Measurements from ENCODE around the gene CD34.
"Not testable (repeated sequence)": the region's sequence is repeated elsewhere in the genome, so short reads cannot be mapped to it uniquely, and the experiment has no call there.

CD34 gene

DNA sequence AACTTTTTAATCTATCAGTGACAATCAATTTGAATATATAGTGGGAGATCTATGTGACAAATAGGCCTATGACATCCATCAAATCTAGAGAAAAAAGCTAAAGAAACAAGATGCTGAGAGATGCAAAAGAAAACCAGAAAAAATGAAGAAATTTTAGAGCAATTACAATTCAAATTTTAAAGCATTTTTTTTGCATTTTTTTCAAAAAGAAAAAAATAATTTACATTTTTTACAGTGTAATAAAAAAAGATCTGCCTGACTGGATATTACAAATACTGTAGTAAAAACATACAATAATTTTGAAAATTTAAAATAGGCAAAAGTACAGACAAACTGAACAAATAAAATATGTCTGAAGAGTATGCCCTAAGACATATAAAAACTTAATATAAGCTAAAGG, 14.4 kb downstream of the CD34 start:
- DNase-seq = no peak

GRCh38 chr1:207894704-207895103, 16.2 kb downstream of the CD34 start:
- DNase-seq = no peak

- no peak for DNase-seq
Observed at GRCh38 chr1:207893737-207894582, 17.0 kb downstream of the CD34 start.

- no peak for DNase-seq
Observed at GRCh38 chr1:207892764-207893163, 18.2 kb downstream of the CD34 start.

- DNase-seq = no peak
Observed at GRCh38 chr1:207891148-207891547, 19.8 kb downstream of the CD34 start.

- no peak for DNase-seq
Observed at GRCh38 chr1:207890136-207890738, 20.7 kb downstream of the CD34 start.

- no peak for DNase-seq
Observed at GRCh38 chr1:207888652-207889051, 22.3 kb downstream of the CD34 start.

DNA sequence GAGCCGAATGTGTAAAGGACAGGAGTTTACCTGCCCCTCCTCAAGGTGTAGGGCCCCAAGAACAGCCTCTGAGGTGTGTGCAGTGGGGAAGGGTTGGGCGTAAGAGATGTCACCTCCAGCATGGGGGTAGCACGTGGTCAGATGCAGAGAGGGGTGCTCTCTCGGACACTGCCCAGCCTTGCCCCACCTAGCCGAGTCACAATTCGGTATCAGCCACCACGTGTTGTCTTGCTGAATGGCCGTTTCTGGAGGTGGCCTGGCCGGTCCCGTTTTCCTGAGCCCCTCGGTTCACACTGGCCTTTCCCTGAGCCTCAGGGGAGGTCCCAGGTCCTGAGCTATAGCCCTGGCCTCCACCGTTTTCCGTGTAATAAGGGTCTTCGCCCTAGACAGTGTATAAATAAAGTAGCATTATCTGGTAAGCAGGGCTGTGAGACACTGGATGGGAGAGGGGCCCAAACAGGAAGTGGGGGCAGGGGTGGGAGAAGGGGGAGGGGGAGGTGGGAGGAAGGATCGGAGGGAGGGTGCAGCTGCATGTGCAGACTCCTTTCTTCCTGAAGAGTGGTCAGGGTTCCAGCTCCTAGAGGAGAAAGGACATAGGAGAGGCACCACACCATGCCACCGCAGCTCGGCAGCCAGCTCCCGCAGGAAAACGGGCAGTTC, 23.3 kb downstream of the CD34 start:
- DNase-seq = no peak

DNA sequence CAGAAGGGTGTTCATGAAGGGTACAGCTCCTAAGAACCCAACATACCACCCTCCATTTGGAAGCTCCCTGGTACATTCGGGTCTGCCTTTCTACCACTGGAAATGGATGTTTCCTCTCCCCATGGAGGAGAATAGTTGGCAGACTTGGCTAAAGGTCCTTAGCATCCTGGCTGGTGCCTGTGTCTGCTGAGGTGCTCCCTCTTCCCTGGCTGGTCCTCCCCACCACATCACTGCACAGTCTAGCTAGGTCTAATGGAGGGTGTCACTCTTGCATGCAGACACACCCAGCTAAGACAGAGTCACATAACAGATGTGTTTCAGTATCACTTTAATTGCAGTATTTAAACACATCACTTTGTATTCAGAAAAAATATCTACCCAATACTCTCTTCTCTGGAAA, 24.7 kb downstream of the CD34 start:
- DNase-seq = no peak

- DNase-seq = peak; percentile 82
Observed at GRCh38 chr1:207885129-207886032, 25.5 kb downstream of the CD34 start.

GRCh38 chr1:207884266-207885029, 26.5 kb downstream of the CD34 start:
- DNase-seq = peak; percentile 48

DNA sequence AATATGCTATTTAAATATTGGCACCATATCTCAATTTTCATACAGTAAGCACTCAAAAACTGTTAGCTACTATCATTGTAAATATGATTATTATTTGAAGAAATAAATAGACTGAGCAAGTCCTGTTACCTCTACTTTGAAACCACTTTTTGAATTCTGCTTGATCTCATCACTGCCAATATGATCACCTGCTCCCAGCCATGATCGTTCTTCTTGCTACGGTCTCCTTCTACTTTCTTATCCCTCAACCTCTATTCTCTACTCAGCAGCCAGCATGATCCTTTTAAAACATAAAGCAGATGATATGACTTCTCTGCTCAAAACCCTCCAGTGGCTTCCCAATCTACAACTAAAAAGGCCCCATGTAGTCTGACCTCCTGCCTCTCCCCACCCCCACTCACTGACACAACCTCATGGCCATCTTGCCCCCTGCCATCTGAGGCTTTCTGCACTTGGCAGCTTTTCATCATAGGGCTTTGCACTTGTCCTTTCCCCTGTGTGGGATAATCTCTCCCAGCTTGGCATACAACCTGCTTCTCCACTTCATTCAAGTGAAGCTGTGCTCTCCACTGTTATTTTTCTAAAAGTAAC, 27.2 kb downstream of the CD34 start:
- peak; percentile 47 for DNase-seq

GRCh38 chr1:207883104-207883651, 27.7 kb downstream of the CD34 start:
- no peak for DNase-seq

DNA sequence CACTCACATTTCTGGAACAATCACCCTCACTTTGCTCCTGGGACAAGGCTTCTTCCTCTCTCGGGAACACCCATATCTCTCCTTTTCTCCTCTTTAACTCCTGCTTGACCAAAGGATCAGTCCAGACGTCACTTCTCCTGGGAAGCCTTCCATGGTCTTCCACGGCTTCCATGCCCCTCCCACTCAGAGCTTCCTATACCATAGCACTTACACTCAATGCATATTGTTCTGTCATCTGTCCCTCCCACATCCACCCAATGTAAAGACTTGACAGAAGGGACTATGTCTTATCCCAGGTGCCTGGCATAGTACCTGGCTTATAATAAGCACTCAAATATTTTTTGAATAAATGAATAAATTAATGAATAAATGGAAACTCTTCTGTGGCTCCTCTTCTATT, 28.2 kb downstream of the CD34 start:
- no peak for DNase-seq

DNA sequence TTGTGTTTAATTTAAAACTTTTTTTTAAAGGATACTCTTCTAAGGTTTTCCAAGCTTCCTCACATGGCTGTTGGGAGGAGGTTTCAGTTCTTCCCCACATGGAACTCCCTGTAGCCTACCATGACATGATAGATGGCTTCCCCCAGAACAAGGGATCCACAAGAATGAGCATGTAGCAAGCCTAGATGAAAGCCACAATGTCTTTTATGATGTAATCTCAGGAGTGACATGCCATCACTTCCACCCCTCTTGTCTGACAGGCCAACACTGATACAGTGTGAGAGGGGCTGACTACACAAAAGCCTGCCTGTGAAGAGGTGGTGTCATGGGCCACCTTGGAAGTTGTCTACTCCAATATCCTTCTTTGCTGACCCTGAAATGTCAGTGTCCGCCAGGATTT, 32.0 kb downstream of the CD34 start:
- DNase-seq = no peak

GRCh38 chr1:207877914-207878313, 33.0 kb downstream of the CD34 start:
- not testable (repeated sequence) for DNase-seq

GRCh38 chr1:207876131-207876530, 34.8 kb downstream of the CD34 start:
- no peak for DNase-seq

DNA sequence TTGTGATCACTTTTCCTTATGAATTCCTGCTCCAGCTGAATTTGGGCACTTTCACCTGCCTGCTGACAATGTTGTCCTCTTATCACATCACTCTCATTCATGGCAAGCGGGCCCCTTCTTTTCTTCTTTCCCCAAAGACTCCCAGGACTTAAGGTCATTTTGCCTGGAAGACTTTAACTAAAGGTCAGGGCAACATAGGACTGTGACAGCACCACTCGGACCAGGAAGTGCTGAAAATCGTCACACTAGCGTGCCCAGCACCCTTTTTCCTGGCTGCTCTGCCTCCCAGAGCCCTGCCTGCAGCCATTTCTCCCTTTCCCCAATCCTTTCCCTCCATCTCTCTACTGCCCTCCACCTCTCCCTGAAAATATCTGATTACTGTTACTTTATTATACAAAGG, 35.4 kb downstream of the CD34 start:
- DNase-seq = no peak

DNA sequence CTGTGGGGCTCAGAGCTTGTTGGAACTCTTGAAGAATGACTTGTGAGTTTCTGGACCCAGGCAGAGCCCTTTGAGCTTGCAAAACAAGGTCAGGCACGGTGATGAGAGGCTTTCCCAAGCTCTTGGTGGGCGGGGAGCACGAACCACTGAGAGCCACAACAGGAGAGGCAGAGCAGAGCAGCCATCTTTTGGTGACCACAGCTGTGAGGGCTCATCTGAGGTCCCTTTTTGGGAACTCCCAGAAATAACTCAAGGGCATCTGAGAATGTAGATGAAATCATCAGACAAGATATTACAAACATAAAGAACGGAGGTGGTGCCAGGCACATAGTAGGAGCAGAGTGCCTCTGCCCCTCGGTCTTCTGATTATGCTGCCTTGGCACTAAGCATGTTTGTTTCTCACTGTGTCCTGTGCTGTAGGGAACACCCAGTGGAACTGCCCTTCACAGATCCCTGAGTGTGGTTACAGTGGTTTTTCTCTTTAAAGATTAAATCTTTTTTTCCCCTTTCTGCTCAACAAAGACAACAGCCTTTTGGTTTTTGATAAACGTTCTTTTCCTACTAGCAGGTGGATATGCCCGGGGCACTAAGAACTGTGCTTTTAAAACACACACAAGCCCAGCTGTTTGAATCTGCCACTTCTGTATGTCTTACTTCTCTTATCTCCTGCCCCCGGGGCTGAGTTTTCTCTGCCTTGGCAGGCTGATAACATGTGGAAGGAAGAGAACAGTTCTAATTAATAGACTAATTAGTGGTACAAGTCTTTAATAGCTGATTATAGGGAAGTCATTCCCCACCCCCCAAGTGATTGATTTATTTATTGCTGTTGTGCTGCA, 37.7 kb downstream of the CD34 start:
- DNase-seq = no peak

GRCh38 chr1:207872621-207873020, 38.3 kb downstream of the CD34 start:
- no peak for DNase-seq

Data from NCI-H510A treated with DMSO at 0.1 percent for 48 hours (cell line).